A673 (cell line): ENCODE results near the gene KIF3A.

Source experiments
- CTCF ChIP-seq: fragments of 300-800, 200-600 bp; sonication (generic); conservative IDR thresholded peaks from 2 replicates; pipeline ENCODE4 v1.5.1; 2017; ENCODE audit warnings: low read depth, mild to moderate bottlenecking, antibody characterized with exemption, low read length, moderate library complexity, mixed read lengths
- EZH2 ChIP-seq: fragments of 200-600 bp; sonication (generic); IDR thresholded peaks from 2 replicates; pipeline ENCODE4 v1.6.1; 2017; ENCODE audit warnings: borderline replicate concordance, low read depth, mild to moderate bottlenecking, mixed read lengths, antibody characterized with exemption, low read length; ENCODE audit not compliant: poor library complexity, severe bottlenecking

GRCh38 chr5:132781029-132781428 is 43.7 kb upstream of the KIF3A start:
- TF ChIP-seq CTCF (no peak), EZH2 (no peak)
